ENCODE data around the gene KCNG2. TPM values are rescaled to one million over a fixed set of nuclear protein-coding genes. Genes with fewer than 3 reads are reported as not detected.

KCNG2 gene
- total RNA-seq, 6 experiments from 2014 or later, result not detected

- Histone ChIP-seq H3K4me1 (no peaks in the 10 kb centered on the region), H3K36me3 (no peaks in the 10 kb centered on the region), H3K4me3 (no peak overlapping the region), H3K9me3 (no peaks in the 10 kb centered on the region), H3K27ac (no peak overlapping the region), H3K27me3 (no peaks in the 10 kb centered on the region)
- 76% methylated on average over 13 of the region's 17 CpGs for WGBS (ENCODE audit: insufficient coverage, low coverage, low lambda C conversion rate, missing lambda C conversion rate)
- intact Hi-C loops (cut with DNase I), result no loop called here
- DNase-seq (no peak), ATAC-seq (no peak)
- TF ChIP-seq CTCF (IDR thresholded peaks at IDR 0.05), result no peak
- no peak for TF ChIP-seq POLR2A (IDR thresholded peaks at IDR 0.05)
Measured at GRCh38 chr18:79829136-79829854, 31.6 kb downstream of the KCNG2 start.

GRCh38 chr18:79832169-79832568, 34.4 kb downstream of the KCNG2 start:
- Histone ChIP-seq H3K4me3 (no peak overlapping the region), H3K27me3 (no peaks in the 10 kb centered on the region), H3K4me1 (no peaks in the 10 kb centered on the region), H3K27ac (no peak overlapping the region), H3K9me3 (no peaks in the 10 kb centered on the region), H3K36me3 (no peaks in the 10 kb centered on the region)
- 58% methylated on average over 3 of the region's 3 CpGs for WGBS (ENCODE audit: insufficient coverage, low coverage, low lambda C conversion rate, missing lambda C conversion rate)
- DNase-seq (no peak), ATAC-seq (peak in 1 of 4 donors; percentile 11)
- TF ChIP-seq CTCF (IDR thresholded peaks at IDR 0.05) (no peak), POLR2A (IDR thresholded peaks at IDR 0.05) (no peak)
- intact Hi-C loops (cut with DNase I), result no loop called here

- intact Hi-C loops (cut with DNase I), result no loop called here
- no peaks in the 10 kb centered on the region for H3K27me3 ChIP-seq
- no peak for ATAC-seq
- H3K36me3 ChIP-seq, result no peaks in the 10 kb centered on the region
- TF ChIP-seq POLR2A (IDR thresholded peaks at IDR 0.05) (no peak), CTCF (IDR thresholded peaks at IDR 0.05) (no peak)
- no peaks in the 10 kb centered on the region for H3K9me3 ChIP-seq
- H3K4me3 ChIP-seq, result no peak overlapping the region
- no peaks in the 10 kb centered on the region for H3K4me1 ChIP-seq
- no peak for DNase-seq
- WGBS (ENCODE audit: insufficient coverage, low coverage, low lambda C conversion rate, missing lambda C conversion rate), result 52% methylated on average over 3 of the region's 6 CpGs
- H3K27ac ChIP-seq, result no peak overlapping the region
Measured at GRCh38 chr18:79834834-79835233, 37.1 kb downstream of the KCNG2 start.

- Histone ChIP-seq H3K4me1 (no peaks in the 10 kb centered on the region), H3K4me3 (no peak overlapping the region), H3K36me3 (no peaks in the 10 kb centered on the region), H3K27ac (no peak overlapping the region), H3K27me3 (no peaks in the 10 kb centered on the region), H3K9me3 (no peaks in the 10 kb centered on the region)
- ATAC-seq, result peak in 1 of 4 donors; percentile 25
- WGBS (ENCODE audit: insufficient coverage, low coverage, low lambda C conversion rate, missing lambda C conversion rate), result no CpG with 5 or more reads among the region's 4 CpGs
- TF ChIP-seq POLR2A (IDR thresholded peaks at IDR 0.05) (no peak), CTCF (IDR thresholded peaks at IDR 0.05) (no peak)
- intact Hi-C loops (cut with DNase I), result no loop called here
- DNase-seq, result no peak
Measured at GRCh38 chr18:79841936-79842335, 44.2 kb downstream of the KCNG2 start.
